K562 (cell line): ENCODE results near the gene NPHP3. TPM values are rescaled to one million over a fixed set of nuclear protein-coding genes. Genes with fewer than 3 reads are reported as not detected.

Experiments used
- polyA plus RNA-seq, 8 experiments: library from polyadenylated mRNA; depleted of rRNA in 4 of 8; stranded (reverse) in 5 of 8; unstranded in 3 of 8; fragments of >200 nt; fragmentation: Nextera tagmentation in 2 of 8; fragmentation: Illumina TruSeq in 1 of 8; extraction: Ambion mirVana in 2 of 8; extraction: Trizol in 1 of 8; gene quantifications; 2 replicates each; pipeline versions ENCODE4 v1.2.1 to v1.2.3, GENCODE V29; 2011 to 2014; ENCODE audit warnings: inconsistent platforms in 1 of 8, missing spikeins in 1 of 8
- total RNA-seq, 7 experiments: library from RNA; depleted of rRNA in 6 of 7; stranded (reverse); fragments of >200 nt in 6 of 7; fragmentation: Illumina TruSeq in 2 of 7; extraction: Trizol in 2 of 7; gene quantifications; 2 replicates each; pipeline versions ENCODE4 v1.2.1 to v1.2.3, GENCODE V29; 2011 to 2021; ENCODE audit warnings: low replicate concordance in 1 of 7

Gene NPHP3
- total and polyA plus RNA-seq, 9 of the 15 experiments (the other 6 are each of a cell fraction or from before 2014, with no cell fraction given): 0.62 to 13.2 (median 5.8) TPM

Other genes starting within 250 kb of the NPHP3 start
- gene ACKR4, start 125.1 kb downstream of the NPHP3 start, total RNA-seq (2014; rRNA removed): not detected in 2 replicates
- gene ACKR4, start 125.1 kb downstream of the NPHP3 start, total RNA-seq (2014; rRNA removed; fragmentation: Illumina TruSeq; extraction: Trizol): not detected in 2 replicates
- gene ACKR4, start 125.1 kb downstream of the NPHP3 start, total RNA-seq (2015; rRNA removed; fragmentation: Illumina TruSeq; extraction: Trizol): not detected in 2 replicates
- not detected in 2 replicates for gene ACKR4, start 125.1 kb downstream of the NPHP3 start, total RNA-seq (2021)
- gene ACKR4, start 125.1 kb downstream of the NPHP3 start, polyA plus RNA-seq (2011; rRNA removed): 0.04 TPM in 1 of 2 replicates, not detected in the other
- gene ACKR4, start 125.1 kb downstream of the NPHP3 start, polyA plus RNA-seq (2014; fragmentation: Illumina TruSeq; extraction: Trizol): not detected in 2 replicates
- under 1 TPM in 1 of 2 experiments, not detected in 1; 0.06 TPM for gene ACKR4, start 125.1 kb downstream of the NPHP3 start, polyA plus RNA-seq (2014; fragmentation: Nextera tagmentation; extraction: Ambion mirVana)
- gene ACKR4, start 125.1 kb downstream of the NPHP3 start, polyA plus RNA-seq (2014; rRNA removed): not detected in 2 replicates
- gene ACAD11, start 62.6 kb downstream of the NPHP3 start, total RNA-seq (2014; rRNA removed): 4.0 and 6.0 TPM in 2 replicates
- 3.5 and 4.2 TPM in 2 replicates for gene ACAD11, start 62.6 kb downstream of the NPHP3 start, total RNA-seq (2014; rRNA removed; fragmentation: Illumina TruSeq; extraction: Trizol)
- gene ACAD11, start 62.6 kb downstream of the NPHP3 start, total RNA-seq (2015; rRNA removed; fragmentation: Illumina TruSeq; extraction: Trizol): 3.8 and 4.3 TPM in 2 replicates
- 3.4 and 3.7 TPM in 2 replicates for gene ACAD11, start 62.6 kb downstream of the NPHP3 start, total RNA-seq (2021)
- 8.4 and 8.7 TPM in 2 replicates for gene ACAD11, start 62.6 kb downstream of the NPHP3 start, polyA plus RNA-seq (2011; rRNA removed)
- gene ACAD11, start 62.6 kb downstream of the NPHP3 start, polyA plus RNA-seq (2014; fragmentation: Illumina TruSeq; extraction: Trizol): 3.6 and 5.0 TPM in 2 replicates
- 1 to 10 TPM; 1.3 to 2.1 TPM for gene ACAD11, start 62.6 kb downstream of the NPHP3 start, polyA plus RNA-seq (2014; fragmentation: Nextera tagmentation; extraction: Ambion mirVana)
- 6.3 and 7.4 TPM in 2 replicates for gene ACAD11, start 62.6 kb downstream of the NPHP3 start, polyA plus RNA-seq (2014; rRNA removed)
- gene UBA5, start 62.1 kb downstream of the NPHP3 start, total RNA-seq (2014; rRNA removed): 71.1 and 81.2 TPM in 2 replicates
- 27.6 and 32.8 TPM in 2 replicates for gene UBA5, start 62.1 kb downstream of the NPHP3 start, total RNA-seq (2014; rRNA removed; fragmentation: Illumina TruSeq; extraction: Trizol)
- 28.9 and 29.1 TPM in 2 replicates for gene UBA5, start 62.1 kb downstream of the NPHP3 start, total RNA-seq (2015; rRNA removed; fragmentation: Illumina TruSeq; extraction: Trizol)
- gene UBA5, start 62.1 kb downstream of the NPHP3 start, total RNA-seq (2021): 32.1 and 36.6 TPM in 2 replicates
- gene UBA5, start 62.1 kb downstream of the NPHP3 start, polyA plus RNA-seq (2011; rRNA removed): 41.4 and 53.9 TPM in 2 replicates
- gene UBA5, start 62.1 kb downstream of the NPHP3 start, polyA plus RNA-seq (2014; fragmentation: Illumina TruSeq; extraction: Trizol): 28.0 and 29.4 TPM in 2 replicates
- 1 to 10 TPM; 8.1 TPM for gene UBA5, start 62.1 kb downstream of the NPHP3 start, polyA plus RNA-seq (2014; fragmentation: Nextera tagmentation; extraction: Ambion mirVana)
- 60.5 and 78.6 TPM in 2 replicates for gene UBA5, start 62.1 kb downstream of the NPHP3 start, polyA plus RNA-seq (2014; rRNA removed)